Body of pancreas (tissue), 4 donors: ENCODE results near the gene QRFPR. TPM values are rescaled to one million over a fixed set of nuclear protein-coding genes. Genes with fewer than 3 reads are reported as not detected.

Experiments
- ATAC-seq: fragments of 150-250 bp; one replicate; pipeline ENCODE4 v1.9.1; 2016
- DNase-seq, 4 donors: peaks; one replicate each; pipeline ENCODE4 v3.0.0-alpha.2; 2019
- H3K27ac ChIP-seq, 4 donors: fragments of 200-600 bp; sonication (generic); 1 replicate in 3 of 4; 2 replicates in 1 of 4; pipeline versions ENCODE4 v1.5.1 to v1.6.1; 2016 to 2019; ENCODE audit warnings: mild to moderate bottlenecking in 1 of 4, mixed read lengths in 1 of 4, moderate library complexity in 1 of 4
- H3K27me3 ChIP-seq, 2 donors: fragments of 200-600 bp; sonication (generic); one replicate each; pipeline ENCODE4 v1.6.0; 2016; ENCODE audit warnings: mild to moderate bottlenecking in 1 of 2
- H3K36me3 ChIP-seq, 2 donors: fragments of 200-600 bp; sonication (generic); replicated peaks in 1 of 2; 2 replicates each; pipeline ENCODE4 v1.5.1; 2016; ENCODE audit warnings: low read depth in 2 of 2; ENCODE audit not compliant: insufficient read depth in 1 of 2
- H3K4me1 ChIP-seq: fragments of 200-600 bp; sonication (generic); one replicate; pipeline ENCODE4 v1.6.0; 2016
- H3K4me3 ChIP-seq, 2 donors: fragments of 200-600 bp; sonication (generic); 1 replicate in 1 of 2; 2 replicates in 1 of 2; pipeline ENCODE4 v1.5.1; 2016 to 2019
- H3K9me3 ChIP-seq, 3 donors: fragments of 200-600 bp; sonication (generic); 1 replicate in 2 of 3; 2 replicates in 1 of 3; pipeline ENCODE4 v1.5.1; 2016
- CTCF ChIP-seq, 7 experiments: fragments of 450-650 bp in 4 of 7; fragments of 200-600 bp in 3 of 7; sonication (generic) in 3 of 7; IDR thresholded peaks; one replicate each; pipeline ENCODE4 v1.5.1; 2016 to 2019; ENCODE audit warnings: antibody characterized with exemption in 7 of 7
- POLR2A ChIP-seq, 3 donors: fragments of 450-650 bp; IDR thresholded peaks; one replicate each; pipeline ENCODE4 v1.6.1; 2016; ENCODE audit warnings: antibody characterized with exemption in 3 of 3, mild to moderate bottlenecking in 2 of 3
- WGBS, 2 donors: methylation state at CpG; one replicate each; pipeline ENCODE4 v1.1.5; 2017; 5-methylcytosine and 5-hydroxymethylcytosine counted together
- intact Hi-C: fragments of 100-400 bp; cut with DNase I; formaldehyde crosslinking; loops from one replicate; pipeline ENCODE4 v1.15.1; 2023
- total RNA-seq, 2 donors: library from RNA; depleted of rRNA; stranded (reverse); fragments of >200 nt; gene quantifications; one replicate each; pipeline ENCODE4 v1.1.0, GENCODE V29; 2016

QRFPR gene
- total RNA-seq, 2 donors from 2014 or later: not detected

- no peak for ATAC-seq
- Histone ChIP-seq H3K9me3 (no peaks in the 10 kb centered on the region), H3K4me3 (no peak overlapping the region), H3K27me3 (no peaks in the 10 kb centered on the region), H3K36me3 (no peaks in the 10 kb centered on the region), H3K4me1 (no peaks in the 10 kb centered on the region), H3K27ac (no peak overlapping the region)
- no peak for DNase-seq
- WGBS, 2 donors: 62 to 91% methylated on average over 2 of the region's 2 CpGs
- intact Hi-C loops: no loop called here
- TF ChIP-seq CTCF (IDR thresholded peaks at IDR 0.05) (no peak), POLR2A (IDR thresholded peaks at IDR 0.05) (no peak)
These were observed 44.1 kb downstream of the QRFPR start for GRCh38 chr4:121336706-121337105.

GRCh38 chr4:121330180-121330665 lies 50.6 kb downstream of the QRFPR start:
- Histone ChIP-seq H3K27ac (no peak overlapping the region), H3K36me3 (no peaks in the 10 kb centered on the region), H3K9me3 (no peaks in the 10 kb centered on the region), H3K4me1 (no peaks in the 10 kb centered on the region), H3K4me3 (no peak overlapping the region), H3K27me3 (no peaks in the 10 kb centered on the region)
- intact Hi-C loops: no loop called here
- TF ChIP-seq POLR2A (IDR thresholded peaks at IDR 0.05) (no peak), CTCF (IDR thresholded peaks at IDR 0.05) (no peak)
- ATAC-seq (no peak), DNase-seq (no peak)
- 47 to 52% methylated on average over 4 of the region's 4 CpGs for WGBS, 2 donors

GRCh38 chr4:121326597-121326996 lies 54.2 kb downstream of the QRFPR start:
- no peaks in the 10 kb centered on the region for H3K4me1 ChIP-seq
- 4 to 23% methylated on average over 1 of the region's 1 CpG for WGBS, 2 donors
- H3K4me3 ChIP-seq: no peak overlapping the region
- no peaks in the 10 kb centered on the region for H3K27me3 ChIP-seq
- TF ChIP-seq CTCF (IDR thresholded peaks at IDR 0.05): no peak
- no peak for TF ChIP-seq POLR2A (IDR thresholded peaks at IDR 0.05)
- no peak for DNase-seq
- no peak overlapping the region for H3K27ac ChIP-seq
- H3K9me3 ChIP-seq: no peaks in the 10 kb centered on the region
- ATAC-seq: no peak
- H3K36me3 ChIP-seq: no peaks in the 10 kb centered on the region
- intact Hi-C loops: no loop called here

GRCh38 chr4:121324331-121324730 lies 56.5 kb downstream of the QRFPR start:
- intact Hi-C loops: no loop called here
- Histone ChIP-seq H3K36me3 (no peaks in the 10 kb centered on the region), H3K4me3 (no peak overlapping the region), H3K27me3 (no peaks in the 10 kb centered on the region), H3K9me3 (no peaks in the 10 kb centered on the region), H3K4me1 (no peaks in the 10 kb centered on the region), H3K27ac (no peak overlapping the region)
- TF ChIP-seq CTCF (IDR thresholded peaks at IDR 0.05) (no peak), POLR2A (IDR thresholded peaks at IDR 0.05) (no peak)
- no peak for DNase-seq
- 82 to 90% methylated on average over 3 of the region's 3 CpGs for WGBS, 2 donors
- ATAC-seq: no peak

- TF ChIP-seq CTCF (IDR thresholded peaks at IDR 0.05) (no peak), POLR2A (IDR thresholded peaks at IDR 0.05) (no peak)
- WGBS, 2 donors: 12 to 19% methylated on average over 3 of the region's 3 CpGs
- DNase-seq (no peak), ATAC-seq (no peak)
- no peaks in the 10 kb centered on the region for H3K4me1 ChIP-seq
- H3K4me3 ChIP-seq: no peak overlapping the region
- H3K27ac ChIP-seq: no peak overlapping the region
- intact Hi-C loops: no loop called here
- H3K36me3 ChIP-seq: no peaks in the 10 kb centered on the region
- no peaks in the 10 kb centered on the region for H3K9me3 ChIP-seq
- H3K27me3 ChIP-seq: no peaks in the 10 kb centered on the region
These were observed 59.4 kb downstream of the QRFPR start for GRCh38 chr4:121321466-121321865.
